ENCODE data around the gene SYT15.
A peak's percentile ranks its signal among the peaks of the same experiment; 100 is the strongest.
"Not testable (repeated sequence)": the region's sequence is repeated elsewhere in the genome, so short reads cannot be mapped to it uniquely, and the experiment has no call there.

Gene SYT15

GRCh38 chr10:46556515-46557318 lies 22.2 kb upstream of the SYT15 start, which contains the start of gene GPRIN2:
GPRIN2 (minus strand) TSS chr10:46556658; CDS start chr10:46550736, 5,922 bp downstream.
- peak within 1 kb of the TSS; percentile 86 for H3K4me3 ChIP-seq (ENCODE audit: low read depth, low read length)

- no peak overlapping the region for H3K4me3 ChIP-seq (ENCODE audit: low read depth, low read length)
Observed at GRCh38 chr10:46557319-46558121, 21.4 kb upstream of the SYT15 start.

DNA sequence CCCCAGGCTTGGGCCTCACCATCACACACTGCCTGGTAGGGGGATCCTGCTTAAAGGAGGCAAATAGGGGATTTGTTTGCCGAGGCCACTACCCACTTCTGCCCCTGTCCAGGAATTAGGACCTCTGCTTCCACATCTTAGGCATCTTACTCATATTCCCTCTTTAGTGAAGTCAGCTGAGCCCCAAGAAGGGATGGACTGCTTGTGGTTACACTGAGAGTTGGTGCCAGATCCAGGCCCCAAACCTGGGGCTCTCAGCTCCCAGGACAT lies 20.9 kb upstream of the SYT15 start:
- H3K4me3 ChIP-seq (ENCODE audit: low read depth, low read length): no peak overlapping the region

DNA sequence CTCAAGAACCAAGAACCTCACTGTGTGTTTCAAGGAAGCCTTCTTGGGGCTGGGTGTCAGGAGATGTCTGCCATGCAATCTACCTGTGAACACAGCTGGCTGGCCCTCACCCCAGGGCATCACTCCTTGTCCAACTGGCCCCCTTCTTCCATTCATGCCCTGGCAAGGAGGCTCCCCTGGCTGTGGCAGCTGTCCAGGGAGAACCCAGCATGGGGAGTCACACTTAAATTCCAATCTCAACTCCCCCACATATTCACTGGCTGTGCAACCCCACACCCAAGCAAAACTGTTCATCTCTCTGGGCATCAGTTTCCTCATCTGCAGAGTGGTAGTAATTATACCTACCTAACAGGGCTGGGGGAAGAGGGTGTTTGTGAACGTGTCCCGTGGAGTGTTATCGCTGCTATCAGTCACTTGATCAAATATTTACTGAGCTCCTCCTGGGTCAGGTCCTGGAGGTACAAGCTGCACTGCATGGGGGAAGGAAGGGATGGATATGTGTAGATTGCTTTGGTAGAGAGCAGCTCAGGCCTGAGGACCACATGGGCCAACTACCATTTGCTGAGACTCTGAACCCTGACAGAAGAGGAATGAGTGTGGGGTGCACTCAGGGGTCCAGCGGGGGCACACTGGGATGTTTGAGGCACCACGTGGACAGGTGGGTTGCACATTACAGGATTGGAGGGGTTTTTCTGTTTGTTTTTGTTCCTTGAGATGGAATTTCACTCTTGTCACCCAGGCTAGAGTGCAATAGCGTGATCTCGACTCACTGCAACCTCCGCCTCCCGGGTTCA lies 20.3 kb upstream of the SYT15 start:
- H3K4me3 ChIP-seq (ENCODE audit: low read depth, low read length): no peak overlapping the region

DNA sequence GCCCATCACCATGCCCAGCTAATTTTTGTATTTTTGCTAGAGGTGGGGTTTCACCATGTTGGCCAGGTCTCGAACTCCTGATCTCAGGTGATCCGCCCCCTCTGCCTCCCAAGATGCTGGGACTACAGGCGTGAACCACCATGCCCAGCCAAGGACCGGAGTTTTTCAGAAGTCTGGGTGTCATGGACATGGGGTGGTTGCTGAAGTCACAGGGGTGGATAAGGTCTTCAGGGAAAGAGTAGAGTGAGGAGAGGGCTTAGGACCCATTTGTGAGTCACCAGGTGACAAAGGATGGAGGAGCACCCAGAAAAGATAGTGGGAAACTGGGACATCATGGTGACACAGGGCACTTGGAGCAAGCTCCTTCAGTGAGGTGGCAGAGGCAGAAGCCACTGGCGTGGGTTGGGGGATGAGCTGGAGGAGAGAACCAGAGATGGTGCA lies 19.7 kb upstream of the SYT15 start:
- no peak overlapping the region for H3K4me3 ChIP-seq (ENCODE audit: low read depth, low read length)

GRCh38 chr10:46560381-46560780 lies 18.5 kb upstream of the SYT15 start:
- no peak overlapping the region for H3K4me3 ChIP-seq (ENCODE audit: low read depth, low read length)

DNA sequence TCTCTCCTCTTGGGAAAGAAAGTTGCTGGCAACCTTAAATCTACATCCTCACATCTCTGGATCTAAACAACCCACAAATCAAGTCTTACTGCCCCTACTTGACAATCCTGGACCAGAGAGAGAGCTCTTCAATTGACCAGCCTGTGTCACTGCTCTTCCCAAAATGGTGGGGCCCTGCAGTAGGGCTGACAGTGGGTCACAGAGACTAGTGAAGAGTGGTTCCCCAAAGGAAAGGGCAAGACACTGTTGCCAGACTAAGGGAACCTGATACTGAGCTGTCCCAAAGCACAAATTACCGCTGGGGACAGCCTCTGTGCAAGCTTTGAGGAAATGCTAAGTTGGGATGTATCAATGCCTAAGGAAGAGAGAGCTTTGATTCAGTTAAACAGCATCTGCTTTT lies 18.0 kb upstream of the SYT15 start:
- no peak overlapping the region for H3K4me3 ChIP-seq (ENCODE audit: low read depth, low read length)

- H3K4me3 ChIP-seq (ENCODE audit: low read depth, low read length): not testable (repeated sequence)
Observed at GRCh38 chr10:46565591-46566332, 13.2 kb upstream of the SYT15 start.

GRCh38 chr10:46567151-46567550 lies 11.8 kb upstream of the SYT15 start:
- H3K4me3 ChIP-seq (ENCODE audit: low read depth, low read length): not testable (repeated sequence)

DNA sequence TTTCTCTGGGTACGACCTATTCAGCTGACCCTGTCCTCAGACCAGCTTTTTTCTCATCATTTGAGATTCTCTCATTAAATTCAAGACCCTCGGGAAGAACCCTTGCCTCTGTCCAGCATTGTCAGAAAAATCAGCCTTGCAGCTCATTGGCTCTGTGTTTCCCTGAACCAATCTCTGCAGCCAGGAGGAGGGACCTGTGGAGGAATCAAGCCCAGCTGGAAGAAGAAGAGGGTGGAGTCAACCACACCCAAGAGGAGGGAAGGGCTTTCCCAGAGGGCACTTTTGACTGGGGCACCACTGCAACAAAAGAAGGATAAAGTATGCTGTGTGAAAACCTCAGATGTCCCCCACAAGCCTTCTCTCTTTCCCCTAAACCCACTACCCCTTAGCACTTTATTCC lies 8.3 kb upstream of the SYT15 start:
- H3K4me3 ChIP-seq (ENCODE audit: low read depth, low read length): not testable (repeated sequence)

DNA sequence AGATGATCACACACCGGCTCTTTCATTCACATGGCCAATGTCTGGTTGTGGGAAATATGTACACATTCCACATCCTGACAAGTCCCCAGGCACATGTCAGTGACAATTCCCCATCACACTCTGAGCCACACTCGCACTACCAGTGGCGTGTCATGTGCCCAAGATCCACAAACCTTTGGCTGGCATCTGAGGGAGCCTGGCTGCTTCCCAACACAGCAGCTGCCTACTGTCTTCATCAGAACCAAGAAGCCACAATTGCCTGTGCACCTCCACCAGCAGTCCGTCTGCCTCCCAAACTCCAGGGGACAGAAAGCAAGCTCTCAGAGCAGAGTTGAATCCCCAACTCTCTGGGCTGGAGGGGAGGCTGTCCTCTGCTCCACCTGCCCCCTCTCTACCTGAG lies 6.2 kb upstream of the SYT15 start:
- not testable (repeated sequence) for H3K4me3 ChIP-seq (ENCODE audit: low read depth, low read length)

DNA sequence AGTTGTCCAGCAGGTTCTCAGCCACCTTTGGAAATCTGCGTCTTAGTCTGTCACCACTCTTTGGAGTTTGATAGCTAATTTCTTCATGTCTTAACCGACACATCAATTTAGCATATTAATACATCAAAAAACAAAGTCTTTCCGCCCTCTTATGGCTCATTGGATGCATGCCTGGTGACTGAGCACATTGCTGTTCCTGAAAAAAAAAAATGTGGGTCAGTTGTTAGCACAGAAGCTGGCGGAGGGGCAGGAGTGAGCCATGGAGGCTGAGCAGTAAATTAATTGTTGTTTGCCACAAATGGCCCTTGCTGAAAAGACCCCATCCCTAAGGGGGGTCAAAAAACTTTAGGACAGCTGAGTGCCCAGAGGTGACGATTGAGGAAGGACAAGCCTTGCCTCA lies 5.6 kb upstream of the SYT15 start:
- H3K4me3 ChIP-seq (ENCODE audit: low read depth, low read length): not testable (repeated sequence)

GRCh38 chr10:46573884-46574283 lies 5.0 kb upstream of the SYT15 start:
- not testable (repeated sequence) for H3K4me3 ChIP-seq (ENCODE audit: low read depth, low read length)

- not testable (repeated sequence) for H3K4me3 ChIP-seq (ENCODE audit: low read depth, low read length)
Observed at GRCh38 chr10:46577624-46578473, 1.1 kb upstream of the SYT15 start.

DNA sequence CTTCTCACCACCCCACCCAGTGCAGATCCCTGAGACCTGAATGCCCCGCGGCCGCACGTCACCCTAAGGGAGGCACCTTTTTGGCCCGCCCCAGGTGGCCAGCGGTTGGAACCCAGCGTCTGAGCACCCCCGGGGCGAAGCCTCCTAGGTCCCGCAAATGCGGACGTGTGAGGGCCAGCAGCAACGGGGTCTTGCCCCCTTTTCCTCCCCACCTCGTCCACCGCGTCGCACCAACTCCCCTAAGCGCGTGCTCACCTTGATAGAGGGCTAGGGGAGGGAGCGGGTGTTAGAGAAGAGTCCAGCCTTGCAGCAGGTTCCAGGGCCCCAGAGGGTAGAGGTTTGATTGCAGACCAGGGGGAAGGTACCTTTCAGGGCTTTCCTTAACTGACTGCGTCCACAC lies 450 bp downstream of the SYT15 start:
- not testable (repeated sequence) for H3K4me3 ChIP-seq (ENCODE audit: low read depth, low read length)

DNA sequence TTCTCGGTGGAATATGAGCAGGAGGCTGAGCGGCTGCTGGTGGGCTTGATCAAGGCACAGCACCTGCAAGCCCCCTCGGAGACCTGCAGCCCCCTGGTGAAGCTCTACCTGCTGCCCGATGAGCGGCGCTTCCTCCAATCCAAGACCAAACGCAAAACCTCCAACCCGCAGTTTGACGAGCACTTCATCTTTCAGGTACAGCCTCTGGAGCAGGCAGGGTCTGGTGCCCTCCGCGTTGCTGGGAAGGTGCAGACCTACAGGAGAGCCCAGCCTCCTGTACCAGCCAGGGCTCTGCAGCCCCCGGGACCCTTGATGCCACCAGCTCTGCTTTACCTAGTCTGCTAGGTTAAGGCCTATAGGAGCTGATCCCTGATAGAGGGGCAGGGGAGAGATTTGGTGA lies 3.1 kb downstream of the SYT15 start:
- not testable (repeated sequence) for H3K4me3 ChIP-seq (ENCODE audit: low read depth, low read length)

DNA sequence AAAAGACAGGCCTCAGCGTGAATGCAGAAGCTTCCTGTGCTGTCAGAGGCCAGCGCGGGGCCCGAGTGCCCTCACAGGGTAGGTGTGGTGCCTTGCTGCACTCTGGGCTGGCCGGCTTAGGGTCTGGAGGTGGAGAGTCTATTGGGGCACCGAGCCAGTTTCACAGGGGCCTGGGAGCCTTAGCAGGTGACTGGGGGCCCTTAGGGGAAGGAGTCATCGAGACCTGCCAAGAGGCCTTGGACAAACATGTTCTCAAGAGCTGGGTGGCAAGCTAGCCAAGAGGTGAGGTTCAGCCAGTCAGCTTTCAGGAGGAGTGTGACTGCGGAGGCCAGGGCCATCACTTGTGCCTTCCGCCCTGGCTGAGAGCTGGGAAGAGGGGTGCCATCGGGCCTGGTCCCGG lies 3.6 kb downstream of the SYT15 start:
- not testable (repeated sequence) for H3K4me3 ChIP-seq (ENCODE audit: low read depth, low read length)

GRCh38 chr10:46584196-46584595 lies 5.3 kb downstream of the SYT15 start:
- H3K4me3 ChIP-seq (ENCODE audit: low read depth, low read length): not testable (repeated sequence)

- H3K4me3 ChIP-seq (ENCODE audit: low read depth, low read length): not testable (repeated sequence)
Observed at GRCh38 chr10:46585246-46585645, 6.3 kb downstream of the SYT15 start.

DNA sequence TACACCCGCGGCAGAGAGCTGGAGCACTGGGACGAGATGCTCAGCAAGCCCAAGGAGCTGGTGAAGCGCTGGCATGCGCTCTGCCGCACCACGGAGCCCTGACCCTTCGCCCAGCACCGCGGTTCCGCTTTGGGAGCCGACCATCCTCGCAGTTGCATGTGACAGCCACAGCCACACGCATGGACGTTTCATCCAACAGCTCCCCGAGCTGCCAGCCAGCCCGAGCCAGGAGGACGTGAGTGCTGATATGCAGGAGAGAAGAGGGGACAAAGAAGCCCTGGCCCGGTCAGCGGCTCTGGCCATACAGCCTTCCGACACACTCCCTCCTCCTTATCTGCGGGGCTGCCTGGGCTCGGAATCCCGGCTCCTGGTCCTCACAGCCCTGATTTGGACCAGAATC lies 8.6 kb downstream of the SYT15 start:
- not testable (repeated sequence) for H3K4me3 ChIP-seq (ENCODE audit: low read depth, low read length)

All from iPS-11a (cell line).